Aorta (tissue), 5 donors: Measurements from ENCODE around the gene RYR1. TPM values are rescaled to one million over a fixed set of nuclear protein-coding genes. Genes with fewer than 3 reads are reported as not detected.

Source experiments
- ATAC-seq: fragments of 200-7000 bp; cut with Tn5 transposase; one replicate; pipeline ENCODE4 v1.9.1; 2022; ENCODE audit warnings: moderate library complexity; ENCODE audit not compliant: low FRiP score
- DNase-seq, 2 donors: peaks; one replicate each; pipeline ENCODE4 v3.0.0-alpha.2; 2020
- H3K27ac ChIP-seq, 2 donors: one replicate each; pipeline ENCODE4 v1.5.1; 2013; ENCODE audit warnings: low read length in 2 of 2, mild to moderate bottlenecking in 2 of 2, moderate library complexity in 2 of 2, control low read depth in 1 of 2, inconsistent platforms in 1 of 2, low read depth in 1 of 2
- H3K27me3 ChIP-seq, 2 donors: one replicate each; pipeline ENCODE4 v1.6.1; 2013; ENCODE audit warnings: control low read depth in 1 of 2, low read length in 1 of 2, mild to moderate bottlenecking in 1 of 2, moderate library complexity in 1 of 2; ENCODE audit not compliant: insufficient read depth in 2 of 2, control insufficient read depth in 1 of 2
- H3K36me3 ChIP-seq, 2 donors: one replicate each; pipeline ENCODE4 v1.6.1; 2013; ENCODE audit warnings: control low read depth in 1 of 2, low read length in 1 of 2, mild to moderate bottlenecking in 1 of 2; ENCODE audit not compliant: insufficient read depth in 2 of 2, control insufficient read depth in 1 of 2
- H3K4me1 ChIP-seq, 2 donors: one replicate each; pipeline ENCODE4 v1.6.1; 2013; ENCODE audit warnings: low read length in 2 of 2, control low read depth in 1 of 2, mild to moderate bottlenecking in 1 of 2, moderate library complexity in 1 of 2; ENCODE audit not compliant: insufficient read depth in 2 of 2, control insufficient read depth in 1 of 2
- H3K4me3 ChIP-seq, 2 donors: one replicate each; pipeline ENCODE4 v1.5.1; 2013; ENCODE audit warnings: low read length in 2 of 2, control low read depth in 1 of 2, mild to moderate bottlenecking in 1 of 2
- H3K9me3 ChIP-seq: one replicate; pipeline ENCODE4 v1.6.1; 2013; ENCODE audit warnings: mild to moderate bottlenecking, low read length; ENCODE audit not compliant: control insufficient read depth
- WGBS, 2 donors: extraction: QIAGEN DNeasy Blood & Tissue Kit; methylation state at CpG; one replicate each; pipeline ENCODE4 v1.1.7; 2013; 5-methylcytosine and 5-hydroxymethylcytosine counted together
- intact Hi-C, 2 donors: fragments of 100-400 bp; cut with DNase I; formaldehyde crosslinking; loops; one replicate each; pipeline versions ENCODE4 v1.14.2 to v1.15.0; 2022
- polyA plus RNA-seq, 2 donors: library from polyadenylated mRNA; stranded (reverse); fragments of 200-250 nt; gene quantifications; one replicate each; pipeline ENCODE4 v1.2.3, GENCODE V29; 2013
- total RNA-seq, 2 donors: library from RNA; stranded (reverse); fragmentation: NEBNext Ultra II Directional; extraction: Animal tissue kit (Norgen Biotek cat#: 25700); gene quantifications; one replicate each; pipeline ENCODE4 v1.2.1, GENCODE V29; 2021
- donor health status: healthy with polysubstance abuse.
- donor health status: Bipolar disorder and iron deficiency.
- donor health status: DM: no; HTN: no; CAD: no.
- donor health status: DM: no; HTN: no; CAD: no.
- donor health status: DM: yes; HTN: yes; CAD: no.

Gene RYR1
- total and polyA plus RNA-seq, 4 donors = 0.38 to 5.4 (median 1.2) TPM

GRCh38 chr19:38455031-38455430 lies 21.5 kb downstream of the RYR1 start:
- intact Hi-C loops = no loop called here
- Histone ChIP-seq H3K36me3 (no peaks in the 10 kb centered on the region), H3K9me3 (no peaks in the 10 kb centered on the region), H3K4me1 (no peaks in the 10 kb centered on the region), H3K4me3 (no peak overlapping the region), H3K27ac (no peak overlapping the region), H3K27me3 (no peaks in the 10 kb centered on the region)
- ATAC-seq = no peak
- no peak for DNase-seq
- WGBS, 2 donors = 40 to 47% methylated on average over 4 of the region's 4 CpGs

- no peak for ATAC-seq
- 60% methylated on average over 5 of the region's 5 CpGs for WGBS, 2 donors
Measured at GRCh38 chr19:38457202-38457601, 23.7 kb downstream of the RYR1 start.

GRCh38 chr19:38457690-38458405 lies 24.4 kb downstream of the RYR1 start:
- intact Hi-C loops = no loop called here
- Histone ChIP-seq H3K27me3 (no peaks in the 10 kb centered on the region), H3K36me3 (no peaks in the 10 kb centered on the region), H3K4me3 (no peak overlapping the region), H3K9me3 (no peaks in the 10 kb centered on the region), H3K4me1 (no peaks in the 10 kb centered on the region), H3K27ac (no peak overlapping the region)
- 87 to 89% methylated on average over 15 of the region's 15 CpGs for WGBS, 2 donors
- DNase-seq = no peak
- ATAC-seq = no peak

More at GRCh38 chr19:38457202-38457601, 23.7 kb downstream of the RYR1 start:
- Histone ChIP-seq H3K4me3 (no peak overlapping the region), H3K27me3 (no peaks in the 10 kb centered on the region), H3K9me3 (no peaks in the 10 kb centered on the region), H3K36me3 (no peaks in the 10 kb centered on the region), H3K4me1 (no peaks in the 10 kb centered on the region), H3K27ac (no peak overlapping the region)
- intact Hi-C loops = no loop called here
- no peak for DNase-seq

- Histone ChIP-seq H3K9me3 (no peaks in the 10 kb centered on the region), H3K27me3 (no peaks in the 10 kb centered on the region), H3K4me1 (no peaks in the 10 kb centered on the region), H3K4me3 (no peak overlapping the region), H3K36me3 (no peaks in the 10 kb centered on the region), H3K27ac (no peak overlapping the region)
- WGBS, 2 donors = 84 to 85% methylated on average over 13 of the region's 13 CpGs
- intact Hi-C loops = no loop called here
- ATAC-seq (no peak), DNase-seq (no peak)
Measured at GRCh38 chr19:38458991-38459390, 25.5 kb downstream of the RYR1 start.

- intact Hi-C loops = no loop called here
- no peaks in the 10 kb centered on the region for H3K36me3 ChIP-seq
- no peaks in the 10 kb centered on the region for H3K9me3 ChIP-seq
- ATAC-seq (no peak), DNase-seq (no peak)
- H3K4me1 ChIP-seq = no peaks in the 10 kb centered on the region
- 89% methylated on average over 18 of the region's 18 CpGs for WGBS, 2 donors
- no peaks in the 10 kb centered on the region for H3K27me3 ChIP-seq
- no peak overlapping the region for H3K27ac ChIP-seq
- no peak overlapping the region for H3K4me3 ChIP-seq
Measured at GRCh38 chr19:38463365-38463764, 29.9 kb downstream of the RYR1 start.

- intact Hi-C loops = no loop called here
- Histone ChIP-seq H3K36me3 (no peaks in the 10 kb centered on the region), H3K27me3 (no peaks in the 10 kb centered on the region), H3K9me3 (no peaks in the 10 kb centered on the region), H3K4me1 (no peaks in the 10 kb centered on the region), H3K4me3 (no peak overlapping the region), H3K27ac (no peak overlapping the region)
- ATAC-seq (no peak), DNase-seq (no peak)
- WGBS, 2 donors = 55 to 59% methylated on average over 15 of the region's 15 CpGs
Measured at GRCh38 chr19:38464421-38465082, 31.1 kb downstream of the RYR1 start.

GRCh38 chr19:38466050-38466449 lies 32.6 kb downstream of the RYR1 start:
- Histone ChIP-seq H3K36me3 (no peaks in the 10 kb centered on the region), H3K4me3 (no peak overlapping the region), H3K4me1 (no peaks in the 10 kb centered on the region), H3K27me3 (no peaks in the 10 kb centered on the region), H3K9me3 (no peaks in the 10 kb centered on the region), H3K27ac (no peak overlapping the region)
- intact Hi-C loops = no loop called here
- ATAC-seq = no peak
- DNase-seq = no peak
- WGBS, 2 donors = 93 to 95% methylated on average over 26 of the region's 26 CpGs

GRCh38 chr19:38467541-38468525 lies 34.3 kb downstream of the RYR1 start:
- intact Hi-C loops = no loop called here
- DNase-seq (no peak), ATAC-seq (no peak)
- H3K4me1 ChIP-seq = no peaks in the 10 kb centered on the region
- no peaks in the 10 kb centered on the region for H3K36me3 ChIP-seq
- no peaks in the 10 kb centered on the region for H3K9me3 ChIP-seq
- no peak overlapping the region for H3K27ac ChIP-seq
- 93% methylated on average over 17 of the region's 17 CpGs for WGBS, 2 donors
- no peak overlapping the region for H3K4me3 ChIP-seq
- no peaks in the 10 kb centered on the region for H3K27me3 ChIP-seq
